GM19463 (cell line): Measurements from ENCODE around the gene XPC.

ENCODE experiments used
- ATAC-seq: cut with Tn5 transposase; IDR thresholded peaks from one replicate; pipeline ENCODE4 v1.9.1; 2021; ENCODE audit warnings: mild to moderate bottlenecking, moderate library complexity; ENCODE audit not compliant: unreplicated experiment

Gene XPC

DNA sequence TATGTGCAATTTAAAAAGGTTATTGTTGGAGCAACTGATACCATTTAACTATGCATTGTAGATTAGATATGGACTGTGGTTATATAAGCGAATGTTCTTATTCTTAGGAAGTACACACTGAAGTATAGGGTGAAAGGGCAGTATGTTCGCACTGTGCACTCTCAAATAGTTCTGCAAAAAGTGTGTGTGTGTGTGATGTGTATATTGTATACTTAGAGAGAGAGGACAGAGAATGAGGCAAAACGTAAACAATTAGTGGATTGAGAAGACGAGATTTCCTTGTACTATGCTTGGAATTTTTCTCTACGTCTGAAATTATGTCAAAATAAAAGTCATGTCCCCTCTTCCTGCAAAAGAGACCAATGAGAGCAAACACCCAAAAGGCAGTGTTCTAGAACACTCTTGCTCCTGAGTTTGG lies 30.6 kb upstream of the XPC start:
- no peak for ATAC-seq

DNA sequence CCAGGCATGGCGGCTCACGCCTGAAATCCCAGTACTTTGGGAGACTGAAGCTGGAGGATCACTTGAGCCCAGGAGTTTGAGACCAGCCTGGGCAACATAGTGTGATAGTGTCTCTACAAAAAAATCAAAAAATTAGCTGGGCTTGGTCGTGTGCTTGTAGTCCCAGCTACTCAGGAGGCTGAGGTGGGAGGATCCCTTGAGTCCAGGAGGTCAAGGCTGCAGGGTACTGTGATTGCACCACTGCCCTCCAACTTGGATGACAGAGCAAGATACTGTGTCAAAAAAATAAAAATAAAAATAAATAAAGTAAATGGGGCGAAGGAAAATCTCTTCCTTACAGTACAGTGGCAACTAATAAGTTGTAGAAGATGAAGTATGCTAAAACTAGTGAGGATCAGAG lies 29.8 kb upstream of the XPC start:
- ATAC-seq: no peak

DNA sequence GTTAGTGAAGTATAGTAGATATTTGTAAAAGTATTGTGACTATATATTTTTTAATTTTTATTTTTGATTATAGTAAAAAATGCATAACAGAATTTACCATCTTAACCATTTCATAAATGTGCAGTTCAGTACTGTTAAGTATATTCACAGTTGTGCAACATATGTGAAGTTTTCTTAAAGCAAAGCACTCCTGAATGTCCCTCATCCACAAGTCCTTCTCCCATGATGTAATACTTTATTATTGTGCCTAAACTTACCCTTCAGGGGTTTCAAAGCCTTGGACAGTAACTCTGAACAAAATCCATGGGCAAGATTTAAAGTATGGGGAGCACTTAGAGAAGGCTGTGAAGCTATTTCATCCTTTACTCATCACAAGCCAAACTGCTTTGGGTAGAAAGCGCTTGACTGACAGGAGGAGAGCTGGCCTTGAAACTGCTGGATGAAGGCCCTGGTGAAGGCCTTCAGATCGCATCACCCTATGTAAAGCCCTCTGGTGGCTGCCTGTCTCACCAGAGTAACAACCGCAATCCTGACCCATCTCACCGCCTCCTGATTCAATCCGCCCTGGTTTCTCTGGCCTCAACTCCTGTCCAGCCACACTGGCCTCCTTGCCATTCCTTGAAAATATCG lies 28.3 kb upstream of the XPC start:
- ATAC-seq: no peak

DNA sequence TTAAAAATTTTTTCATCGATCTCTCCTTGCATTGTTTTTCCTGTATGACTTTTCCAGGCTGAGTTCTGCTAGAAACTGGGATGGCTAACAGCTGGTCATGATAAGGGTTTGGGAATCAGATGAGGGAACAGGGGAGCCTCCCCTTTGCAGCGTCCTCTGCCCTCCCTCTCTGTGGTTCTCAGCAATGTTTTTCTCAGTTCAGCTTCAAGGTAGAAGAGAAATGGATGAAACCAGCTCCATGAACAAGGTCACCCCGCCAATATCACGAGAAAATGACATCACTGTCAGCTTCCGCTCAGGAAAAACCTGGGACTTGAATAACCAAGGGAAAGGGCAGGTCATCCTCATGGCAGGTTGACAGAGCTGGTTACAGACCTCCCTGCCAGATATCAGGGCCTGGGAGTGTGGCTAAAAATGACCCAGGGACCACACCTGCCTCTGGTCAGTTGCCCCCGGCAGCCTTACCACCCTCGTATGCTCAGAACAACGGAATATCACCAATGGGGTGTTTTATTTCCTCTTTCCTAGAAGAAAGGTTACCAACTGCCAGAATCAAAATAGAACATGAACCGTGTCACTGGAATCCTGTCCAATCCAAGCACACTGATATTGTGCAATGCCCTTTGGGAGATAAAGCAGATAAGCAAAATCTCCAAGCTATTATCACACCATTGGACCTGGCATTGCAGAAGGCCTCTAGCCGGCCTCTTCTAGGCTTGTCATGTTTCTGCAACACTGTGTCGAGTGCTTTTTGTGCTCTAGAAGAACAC lies 26.3 kb upstream of the XPC start:
- ATAC-seq: no peak

DNA sequence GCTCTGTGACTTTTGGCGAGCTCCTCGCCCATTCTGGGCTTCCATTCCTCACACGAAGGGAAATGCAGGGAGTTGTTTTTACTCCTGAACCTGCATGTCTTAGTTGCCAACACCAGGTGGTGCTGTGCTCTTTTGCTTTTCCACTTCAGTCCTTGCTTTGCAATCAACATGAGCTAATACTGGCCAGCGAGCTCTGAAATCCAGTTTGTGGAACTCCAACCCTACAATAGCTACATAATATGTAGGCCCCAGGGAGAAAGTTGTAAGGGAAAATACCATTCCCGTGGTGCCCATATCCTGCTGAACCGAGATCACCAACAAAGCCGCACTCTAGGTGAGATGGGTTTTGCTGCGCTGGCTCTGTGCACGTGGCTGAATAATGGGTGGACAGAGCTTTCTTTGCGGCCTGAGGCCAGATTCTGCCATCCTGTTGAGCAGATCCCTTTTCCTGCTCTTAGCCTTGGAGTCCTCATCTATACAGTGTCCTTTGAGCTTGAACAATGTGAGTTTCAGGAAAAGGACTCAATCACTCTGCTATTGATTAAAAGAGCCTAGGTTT lies 25.2 kb upstream of the XPC start:
- peak; percentile 65 for ATAC-seq

DNA sequence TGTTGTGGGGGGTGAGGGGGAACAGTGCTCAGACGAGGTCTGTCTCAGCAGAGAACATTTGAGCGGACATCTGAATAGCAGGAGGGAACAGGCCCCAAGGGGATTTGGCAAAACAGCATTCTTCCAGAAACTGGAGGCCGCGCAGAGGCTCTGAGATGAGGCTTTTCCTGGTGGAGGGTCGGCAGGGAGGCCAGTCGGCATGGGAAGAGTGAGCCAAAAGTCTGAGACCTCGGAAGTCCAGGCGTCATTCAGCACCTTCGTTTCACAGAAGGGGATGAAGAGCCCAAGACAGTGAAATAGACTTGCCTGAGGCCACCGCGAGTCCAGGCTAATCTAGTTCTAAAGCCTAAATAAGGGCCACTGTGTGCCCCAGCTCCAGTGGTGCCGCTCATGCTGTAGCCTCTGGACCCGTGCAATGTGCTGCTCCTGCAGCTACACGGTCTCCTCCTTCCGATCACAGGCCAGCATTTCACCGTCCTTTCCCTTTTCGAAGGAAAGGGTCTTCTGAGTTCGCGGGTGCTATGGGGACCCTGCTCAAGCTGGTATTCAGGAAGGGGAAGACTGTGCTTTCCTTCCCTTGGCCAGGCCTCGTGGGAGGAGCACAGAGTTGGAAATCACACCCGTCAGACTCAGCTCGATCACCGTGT lies 24.6 kb upstream of the XPC start:
- no peak for ATAC-seq

DNA sequence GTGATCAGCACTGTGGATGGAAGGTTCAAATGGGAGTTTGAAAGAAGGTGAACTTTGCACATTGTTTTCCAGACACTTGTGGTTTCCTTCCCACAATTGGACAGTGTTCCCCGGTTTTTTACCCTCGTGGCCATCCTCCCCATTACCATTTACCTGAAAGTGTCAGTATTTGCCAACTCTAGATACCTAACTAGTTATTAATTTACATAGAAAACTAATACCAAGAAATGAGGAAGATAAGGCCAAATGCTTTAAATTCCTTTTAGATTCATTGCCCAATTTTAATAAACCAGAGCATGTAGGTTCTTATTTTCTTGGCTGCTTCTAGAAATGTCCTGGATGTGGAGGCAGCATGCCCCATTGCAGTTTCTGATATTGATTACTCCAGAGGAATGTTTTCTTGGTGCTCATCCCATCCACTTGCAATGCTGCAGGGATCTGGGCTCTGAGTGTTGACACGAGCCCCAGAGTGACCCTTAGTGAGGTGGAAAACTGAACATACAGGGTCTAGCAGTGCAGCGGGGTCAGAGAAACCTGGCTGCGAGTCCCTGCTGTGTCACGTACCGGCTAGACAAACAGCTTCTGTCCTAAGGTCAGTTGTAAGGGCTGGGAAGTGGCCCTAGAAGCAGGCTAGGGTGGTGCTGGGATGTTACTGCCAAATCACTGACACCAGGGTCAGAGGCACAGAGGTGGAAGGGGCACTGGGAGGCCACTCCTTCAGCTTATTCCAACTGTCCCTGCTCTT lies 23.7 kb upstream of the XPC start:
- ATAC-seq: no peak

DNA sequence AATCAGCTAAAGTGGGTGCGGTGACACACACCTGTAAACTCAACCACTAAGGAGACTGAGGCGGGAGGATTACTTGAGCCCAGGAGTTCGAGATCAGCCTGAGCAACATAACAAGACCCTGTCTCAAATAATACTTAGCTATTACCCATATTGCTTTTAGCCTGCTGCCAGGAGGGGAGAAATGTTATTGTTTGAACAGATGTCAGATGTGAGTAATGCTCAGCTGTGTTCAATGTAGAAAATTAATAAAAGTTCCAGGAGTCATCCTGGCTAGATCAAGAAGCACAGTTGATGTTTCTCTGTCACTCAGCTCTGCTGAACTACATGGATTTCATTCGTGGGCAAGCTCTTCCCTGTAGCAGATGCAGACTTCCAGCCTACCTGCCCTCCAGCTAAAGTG lies 22.4 kb upstream of the XPC start:
- no peak for ATAC-seq

DNA sequence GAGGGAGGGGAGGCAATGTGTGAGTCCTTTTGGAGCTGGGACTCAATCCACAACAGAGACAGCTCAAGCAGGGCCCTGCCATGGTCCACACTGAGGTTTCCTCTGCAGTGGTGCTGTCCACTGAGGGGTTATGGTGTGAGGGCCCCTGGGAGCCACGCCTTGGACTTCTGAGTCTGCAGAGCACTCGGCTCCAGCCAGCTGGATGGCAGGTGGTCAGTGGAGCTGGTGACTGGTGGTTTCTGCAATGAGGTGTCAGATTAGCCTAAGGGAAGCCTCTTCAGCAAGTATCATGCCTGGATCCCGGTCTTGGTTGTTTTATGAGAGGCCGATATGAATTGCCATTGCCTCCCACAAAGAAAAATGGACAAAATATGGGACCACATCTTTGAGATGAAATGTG lies 21.9 kb upstream of the XPC start:
- ATAC-seq: no peak

DNA sequence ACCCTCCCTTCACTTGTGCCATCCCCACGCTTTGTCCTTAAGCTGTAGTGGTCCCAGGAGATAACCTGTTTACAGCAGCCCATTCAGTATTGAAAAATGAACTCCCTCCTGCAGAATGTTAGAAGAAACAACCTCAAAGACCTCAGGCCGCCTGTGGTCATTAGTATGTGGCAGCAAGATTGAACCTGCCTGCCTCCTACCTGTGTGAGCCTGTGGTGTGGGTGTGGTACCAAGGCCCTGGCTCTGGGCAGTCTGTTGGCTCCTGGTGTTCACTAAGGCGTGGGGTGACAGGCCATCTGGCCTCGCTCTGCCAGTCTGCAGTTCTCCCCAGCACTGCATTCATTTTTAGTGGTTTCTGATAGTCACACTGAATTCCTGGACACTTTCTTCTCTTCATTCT lies 21.2 kb upstream of the XPC start:
- ATAC-seq: no peak

DNA sequence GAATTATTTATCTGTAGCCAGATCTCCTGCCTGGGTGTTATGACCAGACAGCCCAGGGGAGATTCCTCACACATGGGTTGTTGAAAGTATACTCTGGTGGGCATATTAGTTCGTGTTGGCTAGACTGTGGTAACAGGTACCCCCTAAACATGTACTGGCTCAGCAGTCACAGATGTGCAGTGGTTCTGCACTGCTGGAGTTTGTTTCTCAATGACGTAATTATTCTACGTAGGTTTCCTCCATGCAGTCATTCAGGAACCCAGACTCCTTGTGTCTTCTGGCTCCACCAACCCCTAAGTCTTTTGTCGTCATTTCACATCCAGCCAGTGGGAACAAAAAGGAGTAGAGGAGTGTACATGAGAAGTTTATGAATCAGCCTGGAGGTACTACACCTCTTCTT lies 16.5 kb upstream of the XPC start:
- ATAC-seq: no peak

DNA sequence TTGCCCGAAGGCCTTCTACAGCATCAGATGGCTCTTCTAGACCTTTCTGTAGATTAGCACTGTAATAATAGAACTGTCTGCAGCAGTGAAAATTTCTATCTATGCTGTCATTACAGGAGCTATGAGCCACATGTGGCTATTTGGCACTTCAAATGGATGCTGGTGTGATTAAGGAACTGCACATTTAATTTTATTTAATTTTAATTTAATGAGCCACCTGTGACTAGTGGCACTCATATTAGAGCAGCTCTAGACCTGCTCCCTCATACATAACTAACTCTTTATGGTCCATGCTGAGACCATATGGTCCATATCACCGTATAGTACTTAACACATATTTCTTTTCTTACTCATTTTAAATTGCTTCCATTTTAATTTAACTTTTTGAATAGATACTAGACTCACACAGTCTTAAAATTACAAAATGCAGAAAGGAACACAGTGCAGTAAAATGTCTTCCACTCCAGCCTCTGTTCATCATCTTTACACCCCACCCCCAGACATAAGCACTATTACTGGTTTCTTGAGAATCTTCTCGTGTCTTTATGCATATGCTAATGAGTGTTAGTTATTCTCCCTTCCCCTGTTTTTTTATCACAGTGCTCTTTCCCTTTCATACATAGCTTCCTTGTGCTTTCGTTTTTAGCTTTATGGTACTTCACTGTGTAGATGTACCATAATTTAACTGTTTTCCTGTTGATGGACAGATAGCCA lies 9.8 kb upstream of the XPC start:
- ATAC-seq: no peak

DNA sequence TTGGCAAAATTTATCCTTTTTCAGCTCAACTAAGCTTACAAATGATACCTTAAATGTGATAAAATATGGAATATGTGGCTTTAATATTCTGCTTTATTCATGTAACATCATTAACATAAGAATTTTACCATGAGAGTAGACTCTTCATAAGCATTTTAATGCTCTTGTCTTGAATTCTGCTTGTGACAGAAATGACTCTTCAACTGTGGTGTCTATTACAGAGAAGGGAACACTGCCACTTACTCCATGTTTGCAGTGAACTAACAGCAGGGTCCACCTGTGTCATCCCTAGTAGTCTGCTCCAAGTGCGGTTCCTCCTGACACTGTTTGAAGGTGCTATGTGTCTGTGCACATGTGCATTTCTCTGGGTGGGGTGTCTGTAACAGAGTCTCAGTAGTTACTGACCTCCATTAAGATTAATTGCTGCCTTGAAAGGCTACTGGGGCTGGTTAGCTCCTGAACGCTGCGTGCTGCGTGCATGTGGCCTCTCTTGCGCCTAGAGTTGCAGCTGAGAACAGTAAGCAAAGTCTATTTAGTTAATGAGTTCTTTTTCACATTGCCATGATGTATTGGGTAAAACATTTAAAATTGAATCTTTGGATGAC lies 8.6 kb upstream of the XPC start:
- ATAC-seq: no peak

DNA sequence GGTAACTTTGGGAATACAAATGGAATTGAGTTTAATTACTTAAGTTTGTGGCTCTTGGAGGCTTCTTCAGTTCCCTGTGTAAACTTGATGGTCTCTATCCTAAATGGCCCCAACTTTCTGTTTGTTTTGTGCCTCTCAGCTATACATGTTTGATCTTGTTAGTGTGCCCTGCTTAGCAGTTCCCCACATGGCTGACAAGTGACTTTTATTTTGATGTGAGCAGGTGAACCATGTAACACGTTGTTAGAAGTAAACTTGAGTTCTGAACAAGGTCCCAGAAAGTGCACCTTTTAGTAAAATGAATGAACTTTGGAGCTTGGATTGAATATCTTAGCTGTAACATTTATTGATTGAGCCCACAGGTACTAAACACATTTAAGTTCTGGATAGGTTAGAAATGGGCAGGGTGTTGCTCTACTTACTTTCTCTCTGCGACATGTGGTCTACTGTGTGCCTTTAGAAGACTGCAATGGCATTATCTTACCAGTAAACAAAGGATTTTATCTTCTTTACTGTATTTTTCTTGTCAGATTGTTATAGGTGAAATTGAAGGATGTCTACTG lies 4.7 kb upstream of the XPC start:
- no peak for ATAC-seq

DNA sequence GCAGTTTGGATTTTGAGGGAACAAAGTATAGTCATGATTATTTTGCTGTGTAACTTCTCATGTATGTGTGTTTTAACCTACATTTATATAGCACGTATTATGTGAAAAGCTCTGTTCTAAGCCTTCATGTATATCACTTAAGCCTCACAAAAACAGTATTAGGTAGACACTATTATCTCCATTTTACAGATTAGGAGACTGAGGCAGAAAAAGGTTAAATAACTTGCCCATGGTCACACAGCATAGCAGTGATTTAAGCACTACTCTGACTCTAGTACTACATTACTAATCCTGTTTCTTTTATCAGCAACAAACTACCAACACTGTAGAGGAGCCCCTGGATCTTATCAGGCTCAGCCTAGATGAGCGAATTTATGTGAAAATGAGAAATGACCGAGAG lies 2.9 kb upstream of the XPC start:
- ATAC-seq: no peak

DNA sequence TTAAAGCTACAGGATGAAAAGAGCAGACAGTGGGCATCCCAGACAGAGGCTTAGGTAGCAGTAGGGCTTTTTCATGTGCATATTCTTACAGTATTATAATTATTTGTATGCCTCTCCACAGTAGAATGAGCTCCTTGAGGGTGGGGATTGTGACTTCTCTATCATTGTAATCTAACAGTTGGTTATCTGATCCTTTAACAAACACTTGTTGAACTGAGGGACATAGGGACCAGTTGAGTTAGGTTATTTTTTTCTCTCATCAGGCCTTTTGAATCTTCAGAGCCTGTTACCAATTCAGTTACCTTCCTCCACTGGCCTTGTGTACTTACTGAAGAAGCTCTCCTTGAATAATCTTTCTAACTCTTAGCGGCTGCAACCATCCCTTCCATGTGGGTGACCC lies 1.4 kb upstream of the XPC start:
- ATAC-seq: no peak

DNA sequence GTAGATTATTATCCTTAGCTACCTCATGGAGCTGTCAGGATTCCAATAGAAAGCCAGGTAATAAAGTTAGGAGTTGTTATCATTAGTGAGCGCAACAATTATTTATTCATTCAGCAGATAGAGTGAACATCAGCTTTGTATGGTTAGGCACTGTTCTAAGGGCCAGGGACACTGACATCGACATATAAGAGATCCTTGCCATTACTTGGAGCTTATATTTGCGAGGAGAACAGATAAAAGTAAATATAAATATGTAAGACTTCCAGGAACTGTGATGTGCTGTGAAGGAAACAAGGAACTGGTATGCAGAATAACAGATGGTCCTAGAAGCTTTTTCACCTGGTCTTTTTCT lies 689 bp upstream of the XPC start:
- no peak for ATAC-seq

DNA sequence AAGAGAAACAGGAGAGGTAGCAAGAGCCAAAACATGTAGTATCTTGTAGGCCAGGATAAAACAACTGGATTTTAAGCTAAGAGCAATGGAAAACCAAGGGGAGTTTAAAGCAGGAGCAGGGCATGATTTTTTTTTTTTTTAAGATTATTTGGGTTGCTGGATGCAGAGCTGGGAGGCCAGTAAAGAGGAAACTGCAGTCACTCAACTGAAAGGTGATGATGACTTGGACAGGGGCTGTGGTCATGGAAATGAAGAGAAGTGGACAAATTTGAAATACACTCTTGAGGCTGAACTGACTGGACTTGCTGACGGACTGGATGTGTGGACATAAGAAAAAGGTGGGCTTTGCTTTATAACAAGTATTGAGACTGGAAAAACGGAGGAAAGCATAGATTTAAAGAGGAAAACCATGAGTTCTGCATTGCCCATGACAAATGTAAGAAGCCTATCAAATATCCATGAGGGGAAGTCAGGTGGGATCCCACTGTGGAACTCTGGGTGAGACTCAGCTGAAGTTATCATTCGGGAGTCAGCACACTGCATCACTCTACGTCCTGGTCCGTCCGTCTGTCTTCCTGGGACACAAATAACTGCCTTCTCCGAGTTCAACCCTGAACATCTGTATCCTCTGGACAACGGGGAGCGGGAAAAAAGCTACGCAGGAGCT lies 688 bp downstream of the XPC start:
- ATAC-seq: peak; percentile 2

DNA sequence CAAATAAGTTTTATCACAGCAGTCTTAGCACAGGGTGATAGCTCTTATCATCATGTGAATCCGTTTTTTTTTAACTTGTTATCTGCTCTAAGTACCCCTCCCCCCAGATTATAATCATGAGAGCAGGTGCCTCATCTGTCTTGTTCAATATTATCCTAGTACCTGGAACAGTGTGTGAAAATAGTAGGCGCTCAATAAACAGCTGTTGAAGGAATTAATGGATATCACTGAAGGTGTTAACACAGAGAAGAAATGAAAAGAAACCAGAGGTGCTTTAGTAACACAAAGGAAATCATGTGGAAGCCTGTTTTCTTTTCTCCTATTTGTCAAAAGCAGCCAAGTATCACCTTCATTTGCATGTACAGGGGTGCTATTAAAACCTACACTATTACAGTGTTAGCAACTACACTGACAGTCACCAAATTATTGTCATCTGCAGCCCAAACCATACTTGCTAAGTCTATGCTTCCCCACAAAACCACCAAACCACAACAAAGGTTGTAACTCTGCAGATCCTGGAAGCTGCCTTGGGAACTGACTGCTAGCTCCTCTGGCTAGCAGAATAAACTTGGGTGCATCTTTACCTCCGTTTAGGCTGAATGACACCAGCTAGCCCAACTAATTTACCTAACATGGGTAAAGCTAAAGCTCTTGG lies 2.9 kb downstream of the XPC start:
- no peak for ATAC-seq
